GM18951 (cell line): ENCODE data around the gene IGHMBP2.

Source experiments
- POLR2A ChIP-seq: IDR thresholded peaks from 4 replicates; pipeline ENCODE4 v1.6.1; 2011; ENCODE audit warnings: mild to moderate bottlenecking; ENCODE audit not compliant: insufficient read length, insufficient read depth; ENCODE audit errors: extremely low read depth
- in situ Hi-C: fragments of 300-500 bp; cut with MboI; formaldehyde crosslinking; loops from one replicate; pipeline ENCODE4 v1.12.0; 2022; ENCODE audit warnings: low sequenced_read_pairs, mixed read lengths, inconsistent platforms; ENCODE audit not compliant: unreplicated experiment

Gene IGHMBP2

DNA sequence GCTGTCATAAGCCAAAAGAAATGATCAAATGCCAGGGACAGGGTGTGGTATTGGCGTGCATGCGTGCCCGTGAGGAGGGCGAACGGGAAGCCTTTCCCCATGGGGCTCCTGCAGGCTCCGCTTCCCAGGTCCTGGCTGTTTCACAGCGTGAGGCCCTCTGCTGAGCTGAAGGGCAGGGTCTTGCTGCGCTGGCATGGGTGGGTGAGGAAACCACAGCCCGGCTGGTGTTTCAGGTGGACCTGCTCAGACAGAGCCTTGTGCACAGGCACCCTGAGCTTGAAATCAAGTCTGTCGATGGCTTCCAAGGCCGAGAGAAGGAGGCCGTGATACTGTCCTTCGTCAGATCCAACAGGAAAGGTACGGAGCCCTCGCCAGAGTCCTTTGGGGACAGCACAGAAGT, 31.4 kb downstream of the IGHMBP2 start:
- in situ Hi-C loops, result no loop called here
- TF ChIP-seq POLR2A, result no peak

DNA sequence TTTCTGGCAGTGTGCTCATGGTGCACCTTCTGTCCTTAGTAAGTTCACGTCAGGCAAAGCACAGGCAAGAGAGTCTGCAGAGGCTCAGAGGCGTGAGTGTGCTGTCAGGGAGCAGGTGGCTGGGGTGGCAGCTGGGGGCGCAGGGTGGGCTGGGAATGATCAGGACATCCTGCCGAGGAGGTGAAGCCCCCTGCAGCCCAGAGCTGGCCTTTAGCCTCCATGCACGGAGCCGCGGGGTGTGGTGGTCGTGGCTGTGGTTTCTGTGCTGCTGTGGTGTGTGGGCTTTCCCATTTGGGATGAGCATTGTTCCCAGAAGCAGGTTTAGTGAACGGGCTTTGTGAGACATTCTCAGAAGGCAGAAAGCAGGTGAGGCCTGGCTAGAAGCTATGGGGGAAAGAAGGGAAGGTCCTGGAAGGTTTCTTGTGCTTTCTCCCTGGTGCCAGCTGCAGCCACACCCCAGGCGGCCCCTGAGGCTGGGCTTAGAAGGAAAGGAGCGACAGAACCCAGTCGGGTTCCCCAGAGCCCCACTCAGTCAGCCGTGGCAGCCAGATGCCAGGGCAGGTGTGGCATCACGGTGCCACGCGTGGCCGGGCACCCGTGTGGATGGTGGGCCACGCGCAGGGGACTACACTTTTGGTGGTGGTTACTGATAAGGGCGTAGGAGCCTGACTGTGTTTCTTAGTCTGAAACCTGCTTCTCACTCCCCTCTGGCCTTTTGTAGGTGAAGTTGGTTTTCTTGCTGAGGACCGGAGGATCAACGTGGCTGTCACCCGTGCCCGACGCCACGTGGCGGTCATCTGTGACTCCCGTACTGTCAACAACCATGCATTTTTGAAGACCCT, 32.0 kb downstream of the IGHMBP2 start:
- in situ Hi-C loops, result no loop called here
- no peak for TF ChIP-seq POLR2A

DNA sequence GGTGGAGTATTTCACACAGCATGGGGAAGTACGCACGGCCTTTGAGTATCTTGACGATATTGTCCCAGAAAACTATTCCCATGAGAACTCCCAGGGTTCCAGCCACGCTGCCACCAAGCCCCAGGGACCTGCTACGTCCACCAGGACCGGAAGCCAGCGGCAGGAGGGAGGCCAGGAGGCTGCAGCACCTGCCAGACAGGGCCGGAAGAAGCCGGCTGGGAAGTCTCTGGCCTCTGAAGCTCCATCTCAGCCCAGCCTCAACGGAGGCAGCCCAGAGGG, 32.6 kb downstream of the IGHMBP2 start:
- TF ChIP-seq POLR2A, result no peak
- in situ Hi-C loops, result no loop called here

DNA sequence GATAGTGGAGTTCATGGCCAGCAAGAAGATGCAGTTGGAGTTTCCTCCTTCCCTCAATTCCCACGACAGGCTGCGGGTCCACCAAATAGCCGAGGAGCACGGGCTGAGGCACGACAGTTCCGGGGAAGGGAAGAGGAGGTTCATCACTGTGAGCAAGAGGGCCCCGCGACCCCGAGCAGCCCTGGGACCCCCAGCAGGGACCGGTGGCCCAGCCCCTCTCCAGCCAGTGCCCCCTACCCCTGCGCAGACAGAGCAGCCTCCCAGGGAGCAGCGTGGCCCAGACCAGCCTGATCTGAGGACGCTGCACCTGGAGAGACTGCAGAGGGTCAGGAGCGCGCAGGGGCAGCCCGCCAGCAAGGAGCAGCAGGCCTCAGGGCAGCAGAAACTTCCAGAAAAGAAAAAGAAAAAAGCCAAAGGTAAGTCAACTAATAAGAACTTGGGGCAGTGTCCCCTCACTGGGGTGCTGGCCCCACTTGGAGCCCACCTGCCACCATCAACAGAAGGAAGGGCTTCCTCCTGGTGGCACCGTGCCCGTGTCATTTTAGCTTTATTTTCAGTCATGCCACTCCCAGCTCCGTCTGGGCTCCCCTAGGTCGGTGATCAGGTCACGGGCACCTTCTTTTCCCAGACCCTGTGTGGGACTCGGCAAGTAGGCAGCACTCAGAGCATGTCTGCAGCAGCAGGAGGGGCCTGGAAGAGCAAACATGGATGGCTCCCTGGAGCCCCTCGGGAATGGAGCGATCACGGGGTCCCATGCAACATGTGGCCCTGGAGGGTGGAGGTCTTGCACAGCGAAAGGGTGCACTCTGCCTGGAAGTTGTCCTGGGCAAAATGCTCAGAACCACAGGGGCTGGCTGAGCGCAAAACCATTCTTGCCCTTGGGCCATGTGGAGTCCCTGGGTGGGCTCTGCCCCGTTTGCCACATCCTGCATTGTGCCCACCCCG, 33.3 kb downstream of the IGHMBP2 start:
- TF ChIP-seq POLR2A, result no peak
- in situ Hi-C loops, result no loop called here

DNA sequence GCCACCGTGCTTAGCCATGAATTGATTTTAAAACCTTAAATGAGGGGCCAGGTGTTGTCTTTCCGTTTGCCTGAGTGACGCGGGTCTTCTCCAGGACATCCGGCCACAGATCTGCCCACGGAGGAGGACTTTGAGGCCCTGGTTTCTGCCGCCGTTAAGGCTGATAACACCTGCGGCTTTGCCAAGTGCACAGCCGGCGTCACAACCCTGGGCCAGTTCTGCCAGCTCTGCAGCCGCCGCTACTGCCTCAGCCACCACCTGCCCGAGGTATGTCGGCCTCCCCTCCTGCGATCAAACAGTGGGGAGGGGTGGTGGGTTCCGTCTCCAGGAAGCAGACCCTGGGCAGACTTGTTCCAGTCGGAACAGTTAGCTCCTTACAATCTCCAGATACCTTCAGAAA, 34.4 kb downstream of the IGHMBP2 start:
- no peak for TF ChIP-seq POLR2A
- in situ Hi-C loops, result no loop called here

DNA sequence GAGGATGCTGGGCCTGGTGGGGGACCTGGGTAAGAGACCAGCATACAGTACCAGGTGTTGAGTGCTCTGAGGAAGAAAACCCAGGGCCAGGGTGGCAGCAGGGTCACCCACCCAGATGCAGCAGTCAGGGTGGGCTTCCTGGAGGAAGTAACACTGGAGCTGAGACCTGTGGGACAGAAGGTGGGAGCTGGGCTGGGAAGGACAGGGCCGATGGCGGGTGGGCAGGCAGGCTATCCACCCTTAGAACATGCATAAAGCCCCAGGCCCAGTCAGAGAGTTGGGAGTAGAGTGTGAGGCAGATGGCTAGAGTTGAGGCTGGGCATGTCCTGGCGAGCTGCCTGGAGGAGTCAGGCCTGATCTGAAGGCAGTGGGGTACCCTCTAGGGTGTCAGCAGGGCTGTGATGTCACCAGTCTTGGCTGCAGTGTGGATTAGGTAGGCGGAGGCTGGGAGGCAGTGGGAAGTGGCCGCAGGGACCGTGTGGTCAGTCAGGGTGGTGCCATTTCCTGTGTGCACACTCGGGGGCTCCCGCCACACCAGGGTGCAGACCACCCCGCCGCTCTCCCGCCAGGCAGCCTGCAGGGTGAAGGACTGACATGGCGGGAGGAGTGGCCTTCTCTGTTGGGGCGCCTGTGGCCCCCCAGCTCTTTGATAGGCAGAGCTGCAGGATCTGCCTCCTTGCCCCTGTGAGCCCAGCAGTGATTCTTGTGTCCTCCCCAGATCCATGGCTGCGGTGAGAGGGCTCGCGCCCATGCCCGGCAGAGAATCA, 35.3 kb downstream of the IGHMBP2 start:
- in situ Hi-C loops, result no loop called here
- no peak for TF ChIP-seq POLR2A

DNA sequence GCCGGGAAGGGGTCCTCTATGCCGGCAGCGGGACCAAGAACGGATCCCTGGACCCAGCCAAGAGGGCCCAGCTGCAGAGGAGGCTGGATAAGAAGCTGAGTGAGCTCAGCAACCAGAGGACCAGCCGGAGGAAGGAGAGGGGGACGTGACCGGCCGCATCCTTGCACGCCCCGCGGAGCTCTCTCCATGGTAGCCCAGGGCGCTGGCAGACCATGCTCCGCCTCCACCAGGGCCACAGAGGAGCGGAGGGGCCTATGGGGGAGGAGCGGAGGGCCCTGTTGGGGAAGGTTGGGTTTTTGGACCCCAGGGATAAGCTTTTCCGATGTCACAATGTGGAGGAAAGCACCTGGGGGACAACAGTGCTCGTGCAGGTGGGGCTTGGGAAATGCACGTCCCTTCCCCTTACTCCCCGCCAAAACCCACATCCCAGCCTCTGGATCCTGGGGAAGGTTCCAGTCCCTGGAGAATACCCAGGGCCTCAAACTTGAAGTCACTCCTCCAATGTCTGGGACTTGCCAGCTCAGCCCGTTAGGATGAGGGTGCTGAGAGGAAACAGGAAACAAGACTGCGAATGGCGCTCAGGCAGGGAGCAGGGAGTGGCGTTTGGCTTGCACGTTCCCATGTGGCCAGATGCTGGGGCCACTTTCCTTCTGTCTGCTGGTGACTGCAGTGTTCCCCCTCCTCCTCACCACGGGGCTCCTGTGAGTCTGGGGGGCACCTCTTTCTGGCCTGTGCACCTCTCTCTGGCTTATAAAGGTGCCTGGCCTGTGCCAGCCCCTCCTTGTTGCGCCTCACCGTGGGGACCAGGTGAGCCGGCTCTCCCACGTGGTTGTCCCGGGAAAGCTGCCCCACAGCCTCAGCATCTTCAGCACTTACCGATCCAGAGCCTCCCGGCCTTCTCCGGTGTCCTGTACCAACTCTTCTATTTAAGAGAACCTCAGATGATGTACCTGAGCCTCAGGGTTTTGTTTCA, 36.2 kb downstream of the IGHMBP2 start:
- in situ Hi-C loops, result no loop called here
- no peak for TF ChIP-seq POLR2A

DNA sequence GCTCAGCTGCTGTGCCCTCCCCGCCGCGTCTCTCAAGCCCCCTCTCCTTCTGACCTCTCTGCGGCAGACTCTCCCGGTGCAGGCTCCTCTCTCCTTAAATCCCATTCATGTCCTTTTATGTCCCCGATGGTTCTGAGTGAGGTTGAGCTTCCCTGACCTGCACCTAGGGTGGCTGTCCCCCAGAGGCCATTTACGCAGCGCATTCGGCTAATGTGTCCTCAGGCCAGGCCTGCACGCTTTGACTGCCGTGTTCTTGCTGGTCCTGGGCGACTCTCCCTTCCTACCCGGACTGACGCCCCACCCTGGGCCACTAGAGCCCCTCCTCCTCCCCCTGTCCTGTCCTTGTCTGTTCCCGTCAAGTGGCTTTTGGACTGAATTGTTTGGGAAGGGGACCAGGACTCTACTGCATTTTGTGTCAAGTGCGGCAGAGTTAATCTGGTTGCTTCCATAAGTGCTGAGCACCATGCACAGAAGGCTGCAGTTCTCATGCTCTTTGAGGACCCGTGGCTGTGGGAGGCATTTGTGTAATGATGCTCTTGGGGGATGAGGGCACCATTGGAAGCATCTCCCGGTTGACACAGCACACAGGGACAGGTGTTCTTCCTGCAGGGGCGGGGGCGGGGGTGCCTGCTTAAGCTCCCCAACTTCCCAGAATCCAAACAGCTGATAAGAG, 37.1 kb downstream of the IGHMBP2 start:
- TF ChIP-seq POLR2A, result no peak
- in situ Hi-C loops, result no loop called here

DNA sequence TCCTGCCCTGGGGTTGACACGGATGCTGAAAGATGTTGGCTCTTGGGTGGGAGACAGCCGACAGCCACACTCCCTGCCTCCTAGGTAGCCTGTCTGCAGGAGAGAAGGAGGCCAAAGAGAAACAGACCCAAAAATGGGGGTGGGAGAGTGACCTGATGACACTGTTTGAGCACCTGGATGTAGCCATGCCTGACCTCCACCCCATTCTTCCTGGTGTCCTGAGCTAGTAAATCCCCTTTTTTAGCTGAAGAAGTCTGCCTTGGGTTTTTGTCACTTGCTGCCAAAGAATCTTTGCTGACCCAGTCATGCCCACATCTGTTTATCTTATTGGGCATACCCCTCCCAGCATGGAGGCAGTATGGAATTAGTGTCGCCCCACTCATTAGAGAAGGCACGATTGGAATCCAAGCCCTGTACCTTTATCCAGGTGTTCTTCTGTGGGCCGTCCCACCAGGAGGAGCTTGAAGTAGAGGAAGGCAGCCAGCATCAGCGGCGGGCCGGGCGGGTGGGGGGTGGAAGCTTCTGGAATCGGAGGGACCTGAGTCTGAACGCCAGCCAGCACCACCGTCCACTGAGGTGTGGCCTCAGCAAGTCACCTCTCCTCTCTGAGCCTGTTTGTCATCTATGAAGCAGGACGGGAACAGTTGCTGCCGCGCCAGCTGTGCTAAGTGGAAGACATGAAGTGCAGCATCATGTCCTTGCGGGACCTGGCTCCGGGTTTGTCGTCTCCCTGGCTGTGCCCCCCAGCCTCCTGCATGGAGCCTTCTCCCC, 37.8 kb downstream of the IGHMBP2 start:
- in situ Hi-C loops, result no loop called here
- TF ChIP-seq POLR2A, result no peak

DNA sequence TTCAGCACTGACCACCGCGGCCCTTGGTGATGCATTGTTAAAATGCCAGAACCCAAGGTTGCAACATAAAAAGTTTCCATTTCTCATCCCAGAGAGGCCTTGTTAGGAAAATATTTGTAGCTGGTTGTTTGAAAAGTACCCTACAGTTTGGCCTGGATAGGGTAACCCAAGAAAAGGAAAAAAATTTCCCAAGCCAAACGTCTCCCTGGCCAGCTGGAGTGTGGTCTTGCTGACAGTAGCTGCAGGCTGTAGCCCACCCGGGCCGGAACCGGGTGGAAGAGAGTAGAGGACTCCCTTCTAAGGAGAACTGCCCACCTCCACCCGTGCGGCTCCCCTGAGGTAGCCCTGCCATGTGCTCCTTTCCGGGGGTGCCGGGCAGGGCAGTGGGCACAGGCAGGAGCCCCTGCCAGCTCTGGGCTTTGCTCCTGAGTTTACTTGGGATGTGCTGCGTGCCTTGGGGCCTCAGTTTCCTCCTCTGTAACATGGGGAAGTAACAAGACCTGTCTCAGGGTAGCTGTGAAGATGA, 38.5 kb downstream of the IGHMBP2 start:
- in situ Hi-C loops, result no loop called here
- no peak for TF ChIP-seq POLR2A

DNA sequence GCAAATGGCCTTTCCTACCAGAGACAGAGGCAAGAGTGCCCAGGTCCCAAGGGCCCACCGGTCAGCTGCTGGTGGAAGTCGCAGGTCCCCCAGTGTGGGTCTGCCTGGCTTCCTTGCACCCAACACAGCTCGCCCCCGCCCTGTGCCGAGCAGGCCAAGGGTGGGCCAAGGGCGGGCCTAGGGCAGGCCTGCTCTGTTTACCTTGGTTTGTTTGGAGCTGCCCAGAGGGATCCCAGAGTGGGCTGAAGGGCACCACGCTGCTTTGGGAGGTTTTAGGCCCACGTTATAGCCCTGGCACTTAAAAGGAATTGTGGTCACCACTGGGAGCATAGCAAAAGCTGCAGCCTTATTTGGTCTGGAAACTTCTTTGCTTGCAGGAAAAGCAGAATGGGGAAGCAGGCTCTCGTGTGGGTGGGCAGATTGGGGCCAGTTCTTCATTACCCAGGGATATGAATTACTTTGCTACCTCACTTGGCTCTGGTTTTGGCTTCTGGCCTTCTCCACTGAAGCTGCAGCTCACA, 39.1 kb downstream of the IGHMBP2 start:
- TF ChIP-seq POLR2A, result no peak
- in situ Hi-C loops, result no loop called here
